HepG2 (cell line): ENCODE data around the gene HTR6. TPM values are rescaled to one million over a fixed set of nuclear protein-coding genes. Genes with fewer than 3 reads are reported as not detected.
"Not testable (repeated sequence)": the region's sequence is repeated elsewhere in the genome, so short reads cannot be mapped to it uniquely, and the experiment has no call there.

Experiments used
- ATAC-seq: fragments of 200-7000 bp; cut with Tn5 transposase; 3 replicates; pipeline ENCODE4 v1.9.1; 2020; ENCODE audit warnings: mild to moderate bottlenecking, moderate library complexity
- BruUV-seq: library from RNA; stranded (reverse); fragments of 400-500 nt; replicated peaks from 2 replicates; lab custom pipeline; 2021; lab: Mats Ljungman, UMichigan
- CTCF ChIA-PET: fragments of 300-600 bp; formaldehyde crosslinking; extraction: SDS; loops from one replicate; lab custom pipeline; 2021; ENCODE audit warnings: low total read pairs, inconsistent platforms, low intra/inter-chr PET ratio; lab: Yijun Ruan, JAX
- POLR2A ChIA-PET: fragments of 350-600 bp; sonication (Branson Sonifier 250); formaldehyde crosslinking; loops from one replicate; lab custom pipeline; 2020; ENCODE audit warnings: antibody characterized with exemption, inconsistent platforms; lab: Yijun Ruan, JAX
- DNase-seq: peaks from one replicate; pipeline ENCODE4 v3.0.0-alpha.2; 2015; ENCODE audit warnings: low spot score
- FAIRE-seq: peaks from 3 replicates; lab custom pipeline; 2011; peaks lifted over from hg19 to GRCh38; lab: Jason Lieb, UNC
- H2AFZ ChIP-seq: one replicate; pipeline ENCODE4 v1.6.1; 2011; ENCODE audit warnings: low read length, inconsistent platforms
- H3K27ac ChIP-seq: fragments of 300-600 bp; 3 replicates; pipeline ENCODE4 v1.8.0; 2011; ENCODE audit warnings: mixed run types, mild to moderate bottlenecking, mixed read lengths, low read length, inconsistent platforms; ENCODE audit not compliant: insufficient read depth; ENCODE audit errors: extremely low read length
- H3K27me3 ChIP-seq, 2 experiments: fragments of 200-600 bp in 1 of 2; 2 replicates in 1 of 2; 3 replicates in 1 of 2; pipeline versions ENCODE4 v1.6.0 to v1.8.0; 2011; ENCODE audit warnings: low read length in 2 of 2, mild to moderate bottlenecking in 2 of 2, moderate library complexity in 2 of 2, inconsistent platforms in 1 of 2; ENCODE audit not compliant: insufficient read depth in 2 of 2, control insufficient read depth in 1 of 2
- H3K36me3 ChIP-seq, 2 experiments: fragments of 200-600 bp in 1 of 2; replicated peaks in 1 of 2; 2 replicates in 1 of 2; 3 replicates in 1 of 2; pipeline versions ENCODE4 v1.5.1 to v1.8.0; 2011; ENCODE audit warnings: low read length in 2 of 2, inconsistent platforms in 1 of 2; ENCODE audit not compliant: insufficient read depth in 2 of 2, control insufficient read depth in 1 of 2
- H3K4me1 ChIP-seq: 2 replicates; pipeline ENCODE4 v1.5.1; 2012; ENCODE audit warnings: low read length, inconsistent platforms; ENCODE audit not compliant: insufficient read depth
- H3K4me2 ChIP-seq: 2 replicates; pipeline ENCODE4 v1.6.0; 2011; ENCODE audit warnings: low read depth, low read length, inconsistent platforms
- H3K4me3 ChIP-seq, 3 experiments: fragments of 200-600 bp in 1 of 3; sonication (generic), shearing (Covaris generic) in 1 of 3; replicated peaks in 1 of 3; 2 replicates each; pipeline ENCODE4 v1.5.1; 2011 to 2016; ENCODE audit warnings: low read length in 3 of 3, inconsistent platforms in 2 of 3, low read depth in 2 of 3, mild to moderate bottlenecking in 2 of 3, control low read depth in 1 of 3, mixed read lengths in 1 of 3; ENCODE audit not compliant: insufficient read depth in 1 of 3
- H3K79me2 ChIP-seq: one replicate; pipeline ENCODE4 v1.6.1; 2011; ENCODE audit warnings: low read length, inconsistent platforms; ENCODE audit not compliant: insufficient read depth
- H3K9ac ChIP-seq: 2 replicates; pipeline ENCODE4 v1.6.0; 2011; ENCODE audit warnings: mild to moderate bottlenecking, low read depth, low read length, inconsistent platforms; ENCODE audit not compliant: insufficient read depth
- H3K9me3 ChIP-seq: 2 replicates; pipeline ENCODE4 v1.5.1; 2012; ENCODE audit warnings: mild to moderate bottlenecking, low read length
- H4K20me1 ChIP-seq: 2 replicates; pipeline ENCODE4 v1.6.0; 2011; ENCODE audit warnings: inconsistent platforms, mild to moderate bottlenecking, low read length, moderate library complexity; ENCODE audit not compliant: insufficient read depth
- CEBPG ChIP-seq: IDR thresholded peaks from 2 replicates; pipeline ENCODE4 v1.6.1; 2016
- FOXA1 ChIP-seq, 2 experiments: fragments of 450-650 bp in 1 of 2; sonication (generic) in 1 of 2; formaldehyde crosslinking in 1 of 2; IDR thresholded peaks; 2 replicates each; pipeline versions ENCODE4 v1.4.0 to v1.6.1; 2016 to 2020; ENCODE audit warnings: missing genetic modification reagents in 1 of 2
- HOXA9 ChIP-seq: sonication (generic); formaldehyde crosslinking; IDR thresholded peaks from 2 replicates; pipeline ENCODE4 v1.8.1; 2022; ENCODE audit warnings: missing genetic modification reagents, mild to moderate bottlenecking, moderate library complexity, borderline replicate concordance
- IRX3 ChIP-seq: sonication (generic); formaldehyde crosslinking; IDR thresholded peaks from 2 replicates; pipeline ENCODE4 v1.8.1; 2023; ENCODE audit warnings: mild to moderate bottlenecking, low read depth, missing genetic modification reagents, borderline replicate concordance
- MEIS2 ChIP-seq: sonication (generic); formaldehyde crosslinking; IDR thresholded peaks from 2 replicates; pipeline ENCODE4 v1.9.0; 2021; ENCODE audit warnings: mild to moderate bottlenecking, missing genetic modification reagents
- NCOR1 ChIP-seq: fragments of 200-600 bp; sonication (generic); IDR thresholded peaks from 2 replicates; pipeline ENCODE4 v1.7.0; 2017; ENCODE audit warnings: antibody characterized with exemption, low read length, borderline replicate concordance
- PAWR ChIP-seq: sonication (generic); formaldehyde crosslinking; IDR thresholded peaks from 2 replicates; pipeline ENCODE4 v1.4.0; 2020; ENCODE audit warnings: missing genetic modification reagents, mild to moderate bottlenecking, borderline replicate concordance
- SMAD1 ChIP-seq: sonication (generic); formaldehyde crosslinking; IDR thresholded peaks from 2 replicates; pipeline ENCODE4 v1.4.0; 2020; ENCODE audit warnings: missing genetic modification reagents, low read depth, mild to moderate bottlenecking, borderline replicate concordance
- SSRP1 ChIP-seq: IDR thresholded peaks from 2 replicates; pipeline ENCODE4 v1.6.1; 2016; ENCODE audit warnings: control low read depth
- ZBTB4 ChIP-seq: sonication (generic); formaldehyde crosslinking; IDR thresholded peaks from 2 replicates; pipeline ENCODE4 v1.4.0; 2020; ENCODE audit warnings: missing genetic modification reagents, mild to moderate bottlenecking, borderline replicate concordance
- ZNF292 ChIP-seq: sonication (generic); formaldehyde crosslinking; IDR thresholded peaks from 2 replicates; pipeline ENCODE4 v1.8.1; 2022; ENCODE audit warnings: mild to moderate bottlenecking, low read depth, missing genetic modification reagents, borderline replicate concordance
- WGBS: methylation state at CpG from one replicate; pipeline ENCODE4 v1.1.6; 2017; ENCODE audit warnings: low lambda C conversion rate; 5-methylcytosine and 5-hydroxymethylcytosine counted together
- in situ Hi-C: cut with HindIII; loops from 2 replicates; pipeline ENCODE4 v1.10.0; 2017; ENCODE audit warnings: low pct_unique_long_range_greater_than_20kb; ENCODE audit not compliant: extremely low pct_ligation_motif_present
- intact Hi-C: fragments of 100-400 bp; cut with micrococcal nuclease; formaldehyde crosslinking; loops from one replicate; pipeline ENCODE4 v1.10.0; 2022; ENCODE audit not compliant: unreplicated experiment
- polyA plus RNA-seq, 8 experiments: library from polyadenylated mRNA; depleted of rRNA in 3 of 8; stranded (reverse) in 7 of 8; unstranded in 1 of 8; fragments of >200 nt; fragmentation: Illumina TruSeq in 4 of 8; extraction: Trizol in 4 of 8; gene quantifications; 2 replicates each; pipeline versions ENCODE4 v1.2.1 to v1.2.3, GENCODE V29; 2011 to 2016; ENCODE audit warnings: low read depth in 4 of 8, missing spikeins in 1 of 8, mixed read lengths in 1 of 8; ENCODE audit not compliant: insufficient read depth in 1 of 8
- total RNA-seq, 5 experiments: library from RNA; depleted of rRNA; stranded (reverse); fragments of >200 nt; fragmentation: Illumina TruSeq; extraction: Trizol; gene quantifications; 2 replicates each; pipeline ENCODE4 v1.2.3, GENCODE V29; 2016; ENCODE audit warnings: low read depth in 1 of 5

The HTR6 gene
- total and polyA plus RNA-seq, 2 of the 13 experiments (the other 11 are each of a cell fraction or from before 2014, with no cell fraction given) = 0.04 TPM; not detected in 1

GRCh38 chr1:19633106-19633505, 31.6 kb upstream of the HTR6 start (continued):
- TF ChIP-seq HOXA9 (CRISPR knock-in tag) = no peak
- TF ChIP-seq MEIS2 (CRISPR knock-in tag) = no peak
- TF ChIP-seq SMAD1 (CRISPR knock-in tag) = no peak
- TF ChIP-seq PAWR = no peak
- TF ChIP-seq CEBPG (CRISPR knock-in tag) = no peak
- TF ChIP-seq, all 625 proteins: peak for 0

GRCh38 chr1:19635064-19635463, 29.6 kb upstream of the HTR6 start:
- H3K9ac ChIP-seq, H3K4me2 ChIP-seq, H3K27me3 ChIP-seq, CTCF ChIA-PET, H3K36me3 ChIP-seq, POLR2A ChIA-PET, H3K79me2 ChIP-seq, BruUV-seq, H3K9me3 ChIP-seq, DNase-seq, H2AFZ ChIP-seq, H3K4me3 ChIP-seq, FAIRE-seq, in situ Hi-C loops, intact Hi-C loops, H3K27ac ChIP-seq, H4K20me1 ChIP-seq, ATAC-seq: not testable (repeated sequence)
- WGBS = 93% methylated on average over 9 of the region's 9 CpGs
- peaks cover 17% of the 10 kb centered on the region for H3K4me1 ChIP-seq

DNA sequence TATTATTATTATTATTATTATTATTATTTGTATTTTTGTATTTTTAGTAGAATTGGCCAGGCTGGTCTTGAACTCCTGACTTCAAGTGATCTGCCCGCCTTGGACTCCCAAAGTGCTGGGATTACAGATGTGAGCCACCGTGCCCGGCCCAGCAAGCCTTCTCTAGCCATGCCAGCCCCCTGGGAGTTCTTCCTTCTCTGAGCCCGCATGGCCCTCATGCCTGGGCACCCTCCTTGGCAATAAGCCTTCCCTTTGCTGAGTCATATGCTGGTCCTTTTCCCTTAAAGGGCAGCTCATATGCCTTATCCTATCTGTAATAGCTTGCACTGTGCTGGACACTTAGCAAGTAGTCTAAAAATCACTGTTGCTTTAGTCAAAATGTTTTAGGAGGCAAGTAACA, 29.0 kb upstream of the HTR6 start:
- DNase-seq (no peak), FAIRE-seq (no peak), ATAC-seq (no peak)
- 84% methylated on average over 4 of the region's 4 CpGs for WGBS
- H3K9ac ChIP-seq = no peak overlapping the region
- no peaks in the 10 kb centered on the region for H3K9me3 ChIP-seq
- intact Hi-C loops (no loop called here), in situ Hi-C loops (no loop called here)
- H2AFZ ChIP-seq = no peak overlapping the region
- H3K4me1 ChIP-seq = peaks cover 23% of the 10 kb centered on the region
- H3K27me3 ChIP-seq = no peaks in the 10 kb centered on the region; a peak in 1 of 5 replicates
- CTCF ChIA-PET = no interaction called here
- no TSS peak for BruUV-seq
- no peaks in the 10 kb centered on the region for H3K79me2 ChIP-seq
- H3K4me3 ChIP-seq = no peak overlapping the region
- no peak overlapping the region for H3K27ac ChIP-seq
- H3K4me2 ChIP-seq = no peak overlapping the region
- H3K36me3 ChIP-seq = no peaks in the 10 kb centered on the region
- POLR2A ChIA-PET = no interaction called here
- H4K20me1 ChIP-seq = no peaks in the 10 kb centered on the region
- TF ChIP-seq ZNF292 (CRISPR knock-in tag) = no peak
- no peak for TF ChIP-seq ZBTB4 (CRISPR knock-in tag)
- no peak for TF ChIP-seq SSRP1
- TF ChIP-seq FOXA1 (IDR thresholded peaks at IDR 0.05) = no peak
- TF ChIP-seq FOXA1 (CRISPR knock-in tag; IDR thresholded peaks at IDR 0.05) = no peak
- no peak for TF ChIP-seq IRX3
- TF ChIP-seq NCOR1 = no peak
